H9 (cell line): Measurements from ENCODE around the gene ARFIP1. TPM values are rescaled to one million over a fixed set of nuclear protein-coding genes. Genes with fewer than 3 reads are reported as not detected.

ENCODE experiments used
- DNase-seq: peaks from one replicate; pipeline ENCODE4 v3.0.0-alpha.2; 2017
- H2AFZ ChIP-seq: one replicate; pipeline ENCODE4 v1.6.1; 2013; ENCODE audit warnings: mild to moderate bottlenecking, low read length, control low read depth, moderate library complexity
- H2AK5ac ChIP-seq: 2 replicates; pipeline ENCODE4 v1.6.1; 2013; ENCODE audit warnings: low read length, control low read depth, mixed read lengths; ENCODE audit not compliant: insufficient read length
- H2BK120ac ChIP-seq: one replicate; pipeline ENCODE4 v1.6.1; 2013; ENCODE audit warnings: low read depth, mild to moderate bottlenecking, low read length, control low read depth, inconsistent platforms; ENCODE audit not compliant: poor library complexity, severe bottlenecking
- H2BK12ac ChIP-seq: 2 replicates; pipeline ENCODE4 v1.6.1; 2013; ENCODE audit warnings: low read length, control low read depth, mixed read lengths, low read depth; ENCODE audit not compliant: insufficient read length
- H2BK15ac ChIP-seq: 2 replicates; pipeline ENCODE4 v1.6.1; 2013; ENCODE audit warnings: low read depth, low read length, control low read depth
- H2BK20ac ChIP-seq: one replicate; pipeline ENCODE4 v1.6.1; 2013; ENCODE audit warnings: low read depth, mild to moderate bottlenecking, low read length, control low read depth, inconsistent platforms; ENCODE audit not compliant: poor library complexity, severe bottlenecking
- H2BK5ac ChIP-seq: 2 replicates; pipeline ENCODE4 v1.6.1; 2013; ENCODE audit warnings: low read length, control low read depth, mixed read lengths; ENCODE audit not compliant: insufficient read length
- H3K14ac ChIP-seq: 2 replicates; pipeline ENCODE4 v1.6.1; 2013; ENCODE audit warnings: low read length, control low read depth; ENCODE audit not compliant: insufficient read depth
- H3K18ac ChIP-seq: 2 replicates; pipeline ENCODE4 v1.6.1; 2013; ENCODE audit warnings: low read depth, mild to moderate bottlenecking, mixed read lengths, low read length, control low read depth; ENCODE audit not compliant: insufficient read length
- H3K23ac ChIP-seq: 2 replicates; pipeline ENCODE4 v1.6.1; 2013; ENCODE audit warnings: low read length, control low read depth, mixed read lengths, low read depth; ENCODE audit not compliant: insufficient read length
- H3K23me2 ChIP-seq: 2 replicates; pipeline ENCODE4 v1.6.1; 2013; ENCODE audit warnings: low read depth, mild to moderate bottlenecking, mixed read lengths, low read length, control low read depth; ENCODE audit not compliant: insufficient read length, poor library complexity, severe bottlenecking
- H3K27ac ChIP-seq: 2 replicates; pipeline ENCODE4 v1.5.1; 2013; ENCODE audit warnings: low read length, control low read depth, mixed read lengths, low read depth; ENCODE audit not compliant: insufficient read length
- H3K27me3 ChIP-seq: 2 replicates; pipeline ENCODE4 v1.6.1; 2013; ENCODE audit warnings: low read length, control low read depth, inconsistent platforms; ENCODE audit not compliant: insufficient read depth
- H3K4ac ChIP-seq: 2 replicates; pipeline ENCODE4 v1.6.1; 2013; ENCODE audit warnings: low read depth, mild to moderate bottlenecking, control low read depth, inconsistent platforms, low read length, moderate library complexity
- H3K4me1 ChIP-seq: 2 replicates; pipeline ENCODE4 v1.6.1; 2013; ENCODE audit warnings: low read length, control low read depth, inconsistent platforms; ENCODE audit not compliant: insufficient read depth
- H3K4me2 ChIP-seq: 2 replicates; pipeline ENCODE4 v1.6.1; 2013; ENCODE audit warnings: low read length, control low read depth, mixed read lengths; ENCODE audit not compliant: insufficient read length, insufficient read depth
- H3K56ac ChIP-seq: 2 replicates; pipeline ENCODE4 v1.6.1; 2013; ENCODE audit warnings: low read depth, mild to moderate bottlenecking, mixed read lengths, low read length, control low read depth; ENCODE audit not compliant: insufficient read length
- H3K79me1 ChIP-seq: 2 replicates; pipeline ENCODE4 v1.6.1; 2013; ENCODE audit warnings: low read depth, mild to moderate bottlenecking, moderate library complexity, low read length, control low read depth, inconsistent platforms; ENCODE audit not compliant: insufficient read depth, poor library complexity, severe bottlenecking
- H3K79me2 ChIP-seq: 2 replicates; pipeline ENCODE4 v1.6.1; 2013; ENCODE audit warnings: low read length, control low read depth, inconsistent platforms; ENCODE audit not compliant: insufficient read depth
- H3K9ac ChIP-seq: 2 replicates; pipeline ENCODE4 v1.6.1; 2013; ENCODE audit warnings: low read length, control low read depth, mixed read lengths; ENCODE audit not compliant: insufficient read length; ENCODE audit errors: extremely low read depth
- H3K9me3 ChIP-seq: one replicate; pipeline ENCODE4 v1.6.1; 2013; ENCODE audit warnings: low read depth, low read length, inconsistent platforms; ENCODE audit not compliant: control insufficient read depth
- H3T11ph ChIP-seq: one replicate; pipeline ENCODE4 v1.6.1; 2013; ENCODE audit warnings: mild to moderate bottlenecking, low read length, control low read depth, inconsistent platforms
- H4K20me1 ChIP-seq: one replicate; pipeline ENCODE4 v1.6.1; 2013; ENCODE audit not compliant: control insufficient read depth, insufficient read length, insufficient read depth
- H4K5ac ChIP-seq: 2 replicates; pipeline ENCODE4 v1.6.1; 2013; ENCODE audit warnings: low read depth, mild to moderate bottlenecking, mixed read lengths, low read length, control low read depth; ENCODE audit not compliant: insufficient read length
- H4K8ac ChIP-seq: replicated peaks from 2 replicates; pipeline ENCODE4 v1.6.1; 2013; ENCODE audit warnings: low read length, control low read depth, mixed read lengths, low read depth; ENCODE audit not compliant: insufficient read length
- H4K91ac ChIP-seq: 2 replicates; pipeline ENCODE4 v1.6.1; 2013; ENCODE audit warnings: low read depth, mild to moderate bottlenecking, moderate library complexity, mixed read lengths, low read length, control low read depth; ENCODE audit not compliant: insufficient read length
- H3K27ac Mint-ChIP-seq, 3 experiments: 2 replicates in 2 of 3; 3 replicates in 1 of 3; pipeline ENCODE4 v1.8.0; 2020 to 2021; ENCODE audit warnings: mixed read lengths in 3 of 3, mild to moderate bottlenecking in 1 of 3, moderate library complexity in 1 of 3
- H3K27me3 Mint-ChIP-seq: 2 replicates; pipeline ENCODE4 v1.8.0; 2021; ENCODE audit warnings: low read depth, mild to moderate bottlenecking, moderate library complexity, mixed read lengths
- H3K36me3 Mint-ChIP-seq, 3 experiments: 2 replicates in 2 of 3; 3 replicates in 1 of 3; pipeline ENCODE4 v1.8.0; 2020 to 2021; ENCODE audit warnings: low read depth in 3 of 3, mixed read lengths in 3 of 3; ENCODE audit not compliant: insufficient read depth in 1 of 3
- H3K4me1 Mint-ChIP-seq, 2 experiments: 2 replicates each; pipeline ENCODE4 v1.8.0; 2020; ENCODE audit warnings: mixed read lengths in 2 of 2
- H3K4me3 Mint-ChIP-seq, 2 experiments: 2 replicates in 1 of 2; 3 replicates in 1 of 2; pipeline ENCODE4 v1.8.0; 2020 to 2021; ENCODE audit warnings: mild to moderate bottlenecking in 2 of 2, mixed read lengths in 2 of 2, moderate library complexity in 1 of 2
- H3K9me3 Mint-ChIP-seq, 2 experiments: 2 replicates in 1 of 2; 3 replicates in 1 of 2; pipeline ENCODE4 v1.8.0; 2020; ENCODE audit warnings: mild to moderate bottlenecking in 2 of 2, mixed read lengths in 2 of 2, moderate library complexity in 1 of 2
- WGBS: extraction: QIAGEN DNeasy Blood & Tissue Kit; methylation state at CpG from one replicate; pipeline ENCODE4 v1.1.7; 2013; ENCODE audit warnings: missing lambda C conversion rate, low lambda C conversion rate, mixed read lengths; ENCODE audit not compliant: insufficient read length; ENCODE audit errors: extremely low coverage; 5-methylcytosine and 5-hydroxymethylcytosine counted together
- total RNA-seq: library from RNA; stranded (reverse); gene quantifications from 2 replicates; pipeline ENCODE4 v1.2.1, GENCODE V29; 2021
- TF ChIP-seq, protein P1 (sequence below): fragments of 200-600 bp; sonication (generic); conservative IDR thresholded peaks from 3 replicates; pipeline ENCODE4 v1.8.0; 2021; ENCODE audit warnings: antibody characterized with exemption, mild to moderate bottlenecking

ARFIP1 gene
- total RNA-seq, 1 experiment from 2014 or later: 30.8 TPM

DNA sequence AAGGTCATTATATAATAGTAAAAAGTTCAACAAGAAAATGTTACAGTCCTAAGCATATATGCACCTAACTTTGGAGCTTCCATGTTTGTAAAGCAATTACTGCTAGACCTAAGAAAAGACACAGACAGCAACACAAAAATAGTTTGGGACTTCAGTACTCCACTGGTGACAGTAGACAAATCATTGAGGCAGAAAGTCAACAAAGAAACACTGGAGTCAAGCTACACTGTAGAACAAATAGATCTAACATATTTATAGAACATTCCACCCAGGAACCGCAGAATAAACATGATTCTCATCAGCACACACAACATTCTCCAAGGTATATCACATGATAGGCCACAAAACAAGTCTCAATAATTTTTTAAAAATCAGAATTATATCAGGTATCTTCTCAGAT is 42.6 kb downstream of the ARFIP1 start:
- no peak overlapping the region for H3K18ac ChIP-seq
- DNase-seq: no peak
- WGBS: no CpG with 5 or more reads among the region's 1 CpG
- Mint-ChIP-seq H3K9me3 (peaks cover 12 to 27% of the 10 kb centered on the region in 2 experiments; a peak in 4 of 5 replicates), H3K27me3 (no peaks in the 10 kb centered on the region), H3K4me1 (peaks cover 4 to 12% of the 10 kb centered on the region in 2 experiments; a peak in 2 of 4 replicates), H3K36me3 (peaks cover 13 to 36% (median 25%) of the 10 kb centered on the region in 3 experiments), H3K27ac (no peak overlapping the region), H3K4me3 (no peak overlapping the region)
- no peak overlapping the region for H2AK5ac ChIP-seq
- no peaks in the 10 kb centered on the region for H3K9me3 ChIP-seq
- no peak overlapping the region for H3K14ac ChIP-seq
- no peak overlapping the region for H2BK12ac ChIP-seq
- H3K79me2 ChIP-seq: no peaks in the 10 kb centered on the region
- no peak overlapping the region for H2BK15ac ChIP-seq
- H3K27me3 ChIP-seq: no peaks in the 10 kb centered on the region
- TF ChIP-seq, protein P1, sequence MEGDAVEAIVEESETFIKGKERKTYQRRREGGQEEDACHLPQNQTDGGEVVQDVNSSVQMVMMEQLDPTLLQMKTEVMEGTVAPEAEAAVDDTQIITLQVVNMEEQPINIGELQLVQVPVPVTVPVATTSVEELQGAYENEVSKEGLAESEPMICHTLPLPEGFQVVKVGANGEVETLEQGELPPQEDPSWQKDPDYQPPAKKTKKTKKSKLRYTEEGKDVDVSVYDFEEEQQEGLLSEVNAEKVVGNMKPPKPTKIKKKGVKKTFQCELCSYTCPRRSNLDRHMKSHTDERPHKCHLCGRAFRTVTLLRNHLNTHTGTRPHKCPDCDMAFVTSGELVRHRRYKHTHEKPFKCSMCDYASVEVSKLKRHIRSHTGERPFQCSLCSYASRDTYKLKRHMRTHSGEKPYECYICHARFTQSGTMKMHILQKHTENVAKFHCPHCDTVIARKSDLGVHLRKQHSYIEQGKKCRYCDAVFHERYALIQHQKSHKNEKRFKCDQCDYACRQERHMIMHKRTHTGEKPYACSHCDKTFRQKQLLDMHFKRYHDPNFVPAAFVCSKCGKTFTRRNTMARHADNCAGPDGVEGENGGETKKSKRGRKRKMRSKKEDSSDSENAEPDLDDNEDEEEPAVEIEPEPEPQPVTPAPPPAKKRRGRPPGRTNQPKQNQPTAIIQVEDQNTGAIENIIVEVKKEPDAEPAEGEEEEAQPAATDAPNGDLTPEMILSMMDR: no peak
- no peaks in the 10 kb centered on the region for H3K4me1 ChIP-seq
- no peak overlapping the region for H2BK20ac ChIP-seq
- H4K91ac ChIP-seq: no peak overlapping the region
- H4K8ac ChIP-seq: no peak overlapping the region
- H4K5ac ChIP-seq: no peak overlapping the region
- no peak overlapping the region for H2AFZ ChIP-seq
- no peaks in the 10 kb centered on the region for H3K23me2 ChIP-seq
- no peak overlapping the region for H3K27ac ChIP-seq
- no peak overlapping the region for H3K9ac ChIP-seq
- H3K23ac ChIP-seq: no peak overlapping the region
- H3K79me1 ChIP-seq: no peaks in the 10 kb centered on the region
- H3K4me2 ChIP-seq: no peak overlapping the region
- no peak overlapping the region for H3K4ac ChIP-seq
- no peak overlapping the region for H3K56ac ChIP-seq
- H4K20me1 ChIP-seq: no peaks in the 10 kb centered on the region
- no peak overlapping the region for H2BK120ac ChIP-seq
- no peak overlapping the region for H2BK5ac ChIP-seq
- no peak overlapping the region for H3T11ph ChIP-seq
